OCI-M2 (cell line): Measurements from ENCODE around the gene PCDH15.

Source experiments
- DNase-seq: peaks from one replicate; lab custom pipeline; 2025; ENCODE audit not compliant: unreplicated experiment; lab: John Stamatoyannopoulos, UW

The PCDH15 gene

GRCh38 chr10:53886325-53887300, 914.4 kb downstream of the PCDH15 start:
- no peak for DNase-seq

- no peak for DNase-seq
These were observed 936.2 kb downstream of the PCDH15 start for GRCh38 chr10:53864846-53865245.

GRCh38 chr10:53852450-53853175, 948.4 kb downstream of the PCDH15 start:
- no peak for DNase-seq

GRCh38 chr10:53846809-53847208, 954.2 kb downstream of the PCDH15 start:
- DNase-seq, result no peak

- no peak for DNase-seq
These were observed 957.2 kb downstream of the PCDH15 start for GRCh38 chr10:53843736-53844362.

- no peak for DNase-seq
These were observed 959.4 kb downstream of the PCDH15 start for GRCh38 chr10:53841483-53842145.

GRCh38 chr10:53840653-53841052, 960.4 kb downstream of the PCDH15 start:
- no peak for DNase-seq

GRCh38 chr10:53839440-53840039, 961.5 kb downstream of the PCDH15 start:
- no peak for DNase-seq

- no peak for DNase-seq
These were observed 964.4 kb downstream of the PCDH15 start for GRCh38 chr10:53836638-53837037.

- no peak for DNase-seq
These were observed 967.1 kb downstream of the PCDH15 start for GRCh38 chr10:53833908-53834307.

- DNase-seq, result no peak
These were observed 973.8 kb downstream of the PCDH15 start for GRCh38 chr10:53827261-53827660.

GRCh38 chr10:53808677-53809372, 992.2 kb downstream of the PCDH15 start:
- DNase-seq, result no peak

- no peak for DNase-seq
These were observed 1014.7 kb downstream of the PCDH15 start for GRCh38 chr10:53786236-53786900.

GRCh38 chr10:53771701-53772100, 1029.3 kb downstream of the PCDH15 start:
- DNase-seq, result no peak

GRCh38 chr10:53770903-53771302, 1030.1 kb downstream of the PCDH15 start:
- DNase-seq, result no peak

GRCh38 chr10:53765311-53765710, 1035.7 kb downstream of the PCDH15 start:
- DNase-seq, result no peak

GRCh38 chr10:53754596-53755250, 1046.3 kb downstream of the PCDH15 start:
- DNase-seq, result no peak
